ENCODE measurements around the gene AKAP1. TPM values are rescaled to one million over a fixed set of nuclear protein-coding genes. Genes with fewer than 3 reads are reported as not detected.
A peak's percentile ranks its signal among the peaks of the same experiment; 100 is the strongest.

Gene AKAP1
- total RNA-seq, 4 donors from 2014 or later, result 82.7 to 110 (median 104) TPM

DNA sequence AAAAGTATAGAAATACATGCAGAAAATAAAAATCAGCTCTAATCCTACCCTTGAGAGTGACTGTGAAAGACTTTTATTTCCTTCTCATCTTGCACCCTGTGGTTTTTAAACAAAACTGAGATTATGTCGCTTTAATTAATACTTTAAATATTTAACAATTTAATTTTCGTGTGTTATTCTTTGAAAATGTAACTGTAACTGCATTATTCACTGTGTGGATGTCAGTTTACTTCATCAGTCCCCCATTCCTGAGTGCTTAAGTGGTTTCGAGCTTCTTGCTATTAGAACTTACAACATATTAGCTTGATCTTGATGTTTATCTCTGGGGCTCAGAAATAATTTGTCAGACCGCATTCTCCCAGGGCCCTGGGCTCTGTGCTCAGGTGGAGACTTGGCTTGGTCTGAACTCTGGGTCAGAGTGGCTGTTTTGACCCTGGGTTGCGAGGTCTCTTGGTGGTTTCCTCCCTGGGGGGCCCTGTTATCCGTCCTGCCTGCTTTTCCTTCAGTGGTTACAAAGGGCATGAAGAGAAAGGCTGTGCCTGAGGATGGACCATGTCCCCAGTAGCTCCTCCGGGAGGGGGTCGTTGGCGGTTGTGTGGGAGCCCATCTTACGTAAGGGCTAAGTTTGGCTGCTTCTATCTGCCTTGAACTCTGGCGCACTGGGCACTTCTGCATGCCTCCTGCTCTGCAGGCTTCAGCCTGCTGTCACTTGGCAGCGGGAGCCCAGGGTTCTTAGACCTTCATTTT lies 25.7 kb downstream of the AKAP1 start:
- no peak for TF ChIP-seq EP300 (IDR thresholded peaks at IDR 0.05)
- TF ChIP-seq CTCF (IDR thresholded peaks at IDR 0.05), result no peak
- TF ChIP-seq POLR2A (IDR thresholded peaks at IDR 0.05; ENCODE audit: low read depth), result no peak
- no peak for TF ChIP-seq POLR2AphosphoS5 (IDR thresholded peaks at IDR 0.05)
- peaks cover 64 to 78% (median 76%) of the 10 kb centered on the region in 4 donors for H3K4me1 ChIP-seq
- DNase-seq (ENCODE audit: extremely low spot score), result no peak

GRCh38 chr17:57111386-57111785 lies 26.3 kb downstream of the AKAP1 start:
- Histone ChIP-seq H3K4me1 (peaks cover 58 to 71% (median 69%) of the 10 kb centered on the region in 4 donors), H3K27me3 (no peaks in the 10 kb centered on the region), H3K36me3 (peaks cover 30 to 63% (median 49%) of the 10 kb centered on the region in 4 donors), H3K9me3 (no peaks in the 10 kb centered on the region), H3K4me3 (no peak overlapping the region), H3K27ac (replicated peaks in 1 of 4) (peak overlapping the region; percentile 75 to 78 (median 77))
- 93% methylated on average over 3 of the region's 3 CpGs for WGBS
- intact Hi-C loops (cut with DNase I), result loop anchor here (5.0 to 10.0 kb wide), 2 partner anchors 104 to 1003 kb away; no protein-coding TSS in a partner anchor
- no peak for TF ChIP-seq CTCF (IDR thresholded peaks at IDR 0.05)
- TF ChIP-seq POLR2A (IDR thresholded peaks at IDR 0.05; ENCODE audit: low read depth), result no peak
- no peak for TF ChIP-seq EP300 (IDR thresholded peaks at IDR 0.05)
- TF ChIP-seq POLR2AphosphoS5 (IDR thresholded peaks at IDR 0.05), result no peak
- DNase-seq (ENCODE audit: extremely low spot score), result no peak

More for the DNA sequence above, 25.7 kb downstream of the AKAP1 start:
- WGBS, result 46% methylated on average over 12 of the region's 12 CpGs
- H3K36me3 ChIP-seq, result peaks cover 23 to 63% (median 43%) of the 10 kb centered on the region in 4 donors
- no peak overlapping the region for H3K4me3 ChIP-seq
- H3K27ac ChIP-seq (replicated peaks in 1 of 4), result peak overlapping the region; percentile 75 to 78 (median 77)
- no peaks in the 10 kb centered on the region for H3K27me3 ChIP-seq
- intact Hi-C loops (cut with DNase I), result loop anchor here (5.0 to 10.0 kb wide), 2 partner anchors 103 to 1004 kb away; no protein-coding TSS in a partner anchor
- no peaks in the 10 kb centered on the region for H3K9me3 ChIP-seq

GRCh38 chr17:57113011-57113410 lies 28.0 kb downstream of the AKAP1 start:
- H3K27ac ChIP-seq (replicated peaks in 1 of 4), result peak overlapping the region in 2 of 4 donors; percentile 77 to 78
- H3K4me1 ChIP-seq, result peaks cover 41 to 55% (median 53%) of the 10 kb centered on the region in 4 donors

GRCh38 chr17:57113656-57114055 lies 28.6 kb downstream of the AKAP1 start:
- 90% methylated on average over 3 of the region's 3 CpGs for WGBS
- H3K27ac ChIP-seq (replicated peaks in 1 of 4), result peak overlapping the region; percentile 8 to 61 (median 31)

More at GRCh38 chr17:57113011-57113410, 28.0 kb downstream of the AKAP1 start:
- Histone ChIP-seq H3K36me3 (peaks cover 45 to 69% (median 58%) of the 10 kb centered on the region in 4 donors), H3K27me3 (no peaks in the 10 kb centered on the region), H3K4me3 (no peak overlapping the region), H3K9me3 (no peaks in the 10 kb centered on the region)
- intact Hi-C loops (cut with DNase I), result loop anchor here (5.0 to 10.0 kb wide), 2 partner anchors 106 to 1002 kb away; no protein-coding TSS in a partner anchor
- no peak for DNase-seq (ENCODE audit: extremely low spot score)
- TF ChIP-seq CTCF (IDR thresholded peaks at IDR 0.05) (no peak), POLR2AphosphoS5 (IDR thresholded peaks at IDR 0.05) (no peak), POLR2A (IDR thresholded peaks at IDR 0.05; ENCODE audit: low read depth) (no peak), EP300 (IDR thresholded peaks at IDR 0.05) (no peak)
- 85% methylated on average over 6 of the region's 6 CpGs for WGBS

More at GRCh38 chr17:57113656-57114055, 28.6 kb downstream of the AKAP1 start:
- peaks cover 52 to 76% (median 64%) of the 10 kb centered on the region in 4 donors for H3K36me3 ChIP-seq
- no peaks in the 10 kb centered on the region for H3K9me3 ChIP-seq
- intact Hi-C loops (cut with DNase I), result loop anchor here (5.0 to 10.0 kb wide), 2 partner anchors 106 to 1001 kb away; no protein-coding TSS in a partner anchor
- no peaks in the 10 kb centered on the region for H3K27me3 ChIP-seq
- no peak for DNase-seq (ENCODE audit: extremely low spot score)
- peaks cover 35 to 49% (median 47%) of the 10 kb centered on the region in 4 donors for H3K4me1 ChIP-seq
- no peak overlapping the region for H3K4me3 ChIP-seq
- TF ChIP-seq CTCF (IDR thresholded peaks at IDR 0.05) (no peak), POLR2A (IDR thresholded peaks at IDR 0.05; ENCODE audit: low read depth) (no peak), POLR2AphosphoS5 (IDR thresholded peaks at IDR 0.05) (no peak), EP300 (IDR thresholded peaks at IDR 0.05) (no peak)

Data from esophagus muscularis mucosa (tissue), 4 donors.